ENCODE measurements around the gene FAM107B. TPM values are rescaled to one million over a fixed set of nuclear protein-coding genes. Genes with fewer than 3 reads are reported as not detected.

The FAM107B gene
- total and polyA plus RNA-seq, 10 of the 15 experiments (the other 5 are each of a cell fraction or from before 2014, with no cell fraction given), result 22.9 to 162 (median 86.6) TPM

DNA sequence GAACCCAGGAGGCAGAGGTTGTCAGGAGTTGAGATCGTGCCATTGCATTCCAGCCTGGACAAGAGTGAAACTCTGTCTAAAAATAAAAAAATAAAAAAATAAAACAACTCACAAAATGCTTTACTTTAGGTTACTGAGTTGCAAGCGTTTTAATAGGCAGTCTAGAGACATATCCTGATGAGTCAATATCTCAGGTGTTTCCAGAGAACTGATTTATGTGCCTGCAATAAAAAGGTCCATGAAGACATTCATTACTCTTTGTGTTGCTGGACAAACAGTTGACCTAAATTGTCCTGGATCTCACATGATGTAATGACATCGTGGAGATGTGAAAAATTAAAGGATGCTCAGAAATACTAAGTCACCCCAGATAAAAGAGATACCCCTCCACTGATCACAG lies 31.6 kb upstream of the FAM107B start (continued):
- TF ChIP-seq SREBF1 (IDR thresholded peaks at IDR 0.05; ENCODE audit: low read length), result no peak

DNA sequence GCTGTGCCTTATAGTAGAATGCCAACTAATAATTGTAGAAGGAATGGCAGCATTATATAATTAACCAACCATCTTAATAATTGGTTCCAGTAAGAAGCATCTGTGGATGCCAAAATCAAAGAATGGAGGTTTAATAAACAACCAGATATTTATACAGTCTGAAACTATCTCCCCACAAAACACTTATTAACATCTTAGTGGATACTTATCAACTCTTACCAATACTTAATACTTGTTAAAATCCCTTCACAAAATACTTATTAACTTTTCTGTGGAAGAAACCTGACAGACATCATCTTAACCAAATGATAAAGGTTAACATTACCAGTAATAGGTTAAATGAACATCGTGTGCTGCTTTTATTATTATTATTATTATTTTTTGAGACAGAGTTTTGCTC lies 29.1 kb upstream of the FAM107B start:
- WGBS (ENCODE audit: insufficient coverage, insufficient replicate concordance, low lambda C conversion rate, missing lambda C conversion rate), result 10% methylated on average over 1 of the region's 1 CpG

DNA sequence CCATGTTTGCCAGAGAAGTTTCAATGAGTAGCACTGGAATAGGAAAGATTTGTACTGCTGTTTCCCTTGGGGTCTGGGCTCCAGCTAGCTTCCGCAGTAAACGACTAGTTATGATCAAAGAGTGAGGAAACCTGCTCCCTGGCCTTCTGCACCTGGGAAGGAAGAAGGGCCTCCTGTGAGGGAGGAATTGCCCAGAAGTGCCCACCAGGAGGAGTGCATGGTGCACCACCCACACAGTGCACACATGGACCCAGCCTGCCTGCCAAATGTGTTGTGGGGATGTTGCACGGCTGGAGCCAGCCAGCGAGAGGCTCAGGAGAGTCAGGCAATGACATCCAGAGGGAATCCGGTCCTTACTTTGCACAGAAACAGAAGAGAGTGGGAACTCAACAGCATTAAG lies 27.0 kb upstream of the FAM107B start:
- Histone ChIP-seq H3K9me3 (replicated peaks; ENCODE audit: control insufficient read depth, insufficient read depth, low read length) (no peaks in the 10 kb centered on the region), H3K79me2 (ENCODE audit: control insufficient read depth, insufficient read depth, low read length) (no peaks in the 10 kb centered on the region), H3K27me3 (replicated peaks in 1 of 2; ENCODE audit: control insufficient read depth in 2 of 2, insufficient read depth in 2 of 2, low read length in 1 of 2) (no peaks in the 10 kb centered on the region), H3K9ac (ENCODE audit: control insufficient read depth, insufficient read depth, low read length) (no peak overlapping the region), H3K36me3 (ENCODE audit: control insufficient read depth in 2 of 2, insufficient read depth in 2 of 2, low read length in 1 of 2) (no peaks in the 10 kb centered on the region), H3K4me1 (ENCODE audit: control insufficient read depth, insufficient read depth, low read length) (0 out of 2 replicates have a peak, but pooled peaks cover 5% of the 10 kb centered on the region), H3K4me2 (ENCODE audit: control insufficient read depth, insufficient read depth) (no peak overlapping the region), H3K27ac (ENCODE audit: control insufficient read depth, insufficient read depth) (no peak overlapping the region), H2AFZ (ENCODE audit: control insufficient read depth, low read depth, low read length) (no peak overlapping the region), H3K4me3 (no peak overlapping the region), H4K20me1 (ENCODE audit: control insufficient read depth, insufficient read depth) (no peaks in the 10 kb centered on the region)
- FAIRE-seq, result no peak
- no peak for ATAC-seq
- in situ Hi-C loops (cut with MboI) (no loop called here), intact Hi-C loops (cut with micrococcal nuclease; ENCODE audit: unreplicated experiment) (no loop called here)
- CTCF ChIA-PET, result interaction anchor here (1.0 kb wide), 1 partner anchor 264 kb away, joined by 4 read pairs; no protein-coding TSS in a partner anchor
- POLR2A ChIA-PET, result no interaction called here
- WGBS (ENCODE audit: insufficient coverage, insufficient replicate concordance, low lambda C conversion rate, missing lambda C conversion rate), result 36% methylated on average over 5 of the region's 5 CpGs
- no TSS peak for BruUV-seq (replicated peaks)
- no peak for DNase-seq (ENCODE audit: low read depth, low spot score)
- SMC1A ChIA-PET (ENCODE audit: uncharacterized antibody, unreplicated experiment), result interaction anchor here (0.6 to 1.4 kb wide), 3 partner anchors 11 to 75 kb away, joined by 3 read pairs; no protein-coding TSS in a partner anchor
- RAD21 ChIA-PET (ENCODE audit: unreplicated experiment), result no interaction called here
- TF ChIP-seq, protein P1, sequence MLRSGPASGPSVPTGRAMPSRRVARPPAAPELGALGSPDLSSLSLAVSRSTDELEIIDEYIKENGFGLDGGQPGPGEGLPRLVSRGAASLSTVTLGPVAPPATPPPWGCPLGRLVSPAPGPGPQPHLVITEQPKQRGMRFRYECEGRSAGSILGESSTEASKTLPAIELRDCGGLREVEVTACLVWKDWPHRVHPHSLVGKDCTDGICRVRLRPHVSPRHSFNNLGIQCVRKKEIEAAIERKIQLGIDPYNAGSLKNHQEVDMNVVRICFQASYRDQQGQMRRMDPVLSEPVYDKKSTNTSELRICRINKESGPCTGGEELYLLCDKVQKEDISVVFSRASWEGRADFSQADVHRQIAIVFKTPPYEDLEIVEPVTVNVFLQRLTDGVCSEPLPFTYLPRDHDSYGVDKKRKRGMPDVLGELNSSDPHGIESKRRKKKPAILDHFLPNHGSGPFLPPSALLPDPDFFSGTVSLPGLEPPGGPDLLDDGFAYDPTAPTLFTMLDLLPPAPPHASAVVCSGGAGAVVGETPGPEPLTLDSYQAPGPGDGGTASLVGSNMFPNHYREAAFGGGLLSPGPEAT (IDR thresholded peaks at IDR 0.05; ENCODE audit: low read depth), result no peak
- no peak for TF ChIP-seq NFIC (IDR thresholded peaks at IDR 0.05; ENCODE audit: low read depth, low read length)
- TF ChIP-seq, protein P2, sequence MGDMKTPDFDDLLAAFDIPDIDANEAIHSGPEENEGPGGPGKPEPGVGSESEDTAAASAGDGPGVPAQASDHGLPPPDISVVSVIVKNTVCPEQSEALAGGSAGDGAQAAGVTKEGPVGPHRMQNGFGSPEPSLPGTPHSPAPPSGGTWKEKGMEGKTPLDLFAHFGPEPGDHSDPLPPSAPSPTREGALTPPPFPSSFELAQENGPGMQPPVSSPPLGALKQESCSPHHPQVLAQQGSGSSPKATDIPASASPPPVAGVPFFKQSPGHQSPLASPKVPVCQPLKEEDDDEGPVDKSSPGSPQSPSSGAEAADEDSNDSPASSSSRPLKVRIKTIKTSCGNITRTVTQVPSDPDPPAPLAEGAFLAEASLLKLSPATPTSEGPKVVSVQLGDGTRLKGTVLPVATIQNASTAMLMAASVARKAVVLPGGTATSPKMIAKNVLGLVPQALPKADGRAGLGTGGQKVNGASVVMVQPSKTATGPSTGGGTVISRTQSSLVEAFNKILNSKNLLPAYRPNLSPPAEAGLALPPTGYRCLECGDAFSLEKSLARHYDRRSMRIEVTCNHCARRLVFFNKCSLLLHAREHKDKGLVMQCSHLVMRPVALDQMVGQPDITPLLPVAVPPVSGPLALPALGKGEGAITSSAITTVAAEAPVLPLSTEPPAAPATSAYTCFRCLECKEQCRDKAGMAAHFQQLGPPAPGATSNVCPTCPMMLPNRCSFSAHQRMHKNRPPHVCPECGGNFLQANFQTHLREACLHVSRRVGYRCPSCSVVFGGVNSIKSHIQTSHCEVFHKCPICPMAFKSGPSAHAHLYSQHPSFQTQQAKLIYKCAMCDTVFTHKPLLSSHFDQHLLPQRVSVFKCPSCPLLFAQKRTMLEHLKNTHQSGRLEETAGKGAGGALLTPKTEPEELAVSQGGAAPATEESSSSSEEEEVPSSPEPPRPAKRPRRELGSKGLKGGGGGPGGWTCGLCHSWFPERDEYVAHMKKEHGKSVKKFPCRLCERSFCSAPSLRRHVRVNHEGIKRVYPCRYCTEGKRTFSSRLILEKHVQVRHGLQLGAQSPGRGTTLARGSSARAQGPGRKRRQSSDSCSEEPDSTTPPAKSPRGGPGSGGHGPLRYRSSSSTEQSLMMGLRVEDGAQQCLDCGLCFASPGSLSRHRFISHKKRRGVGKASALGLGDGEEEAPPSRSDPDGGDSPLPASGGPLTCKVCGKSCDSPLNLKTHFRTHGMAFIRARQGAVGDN (IDR thresholded peaks at IDR 0.05), result no peak
- TF ChIP-seq CHD2 (IDR thresholded peaks at IDR 0.05; ENCODE audit: borderline replicate concordance, low read depth, low read length), result no peak
- no peak for TF ChIP-seq RUNX3 (IDR thresholded peaks at IDR 0.05; ENCODE audit: low read length)

More for the DNA sequence above, 29.1 kb upstream of the FAM107B start:
- no peaks in the 10 kb centered on the region for H3K27me3 ChIP-seq (replicated peaks in 1 of 2; ENCODE audit: control insufficient read depth in 2 of 2, insufficient read depth in 2 of 2, low read length in 1 of 2)
- SMC1A ChIA-PET (ENCODE audit: uncharacterized antibody, unreplicated experiment), result no interaction called here
- DNase-seq (ENCODE audit: low read depth, low spot score) (no peak), ATAC-seq (no peak), FAIRE-seq (no peak)
- in situ Hi-C loops (cut with MboI), result no loop called here
- H3K4me1 ChIP-seq (ENCODE audit: control insufficient read depth, insufficient read depth, low read length), result 0 out of 2 replicates have a peak, but pooled peaks cover 5% of the 10 kb centered on the region
- RAD21 ChIA-PET (ENCODE audit: unreplicated experiment), result no interaction called here
- H2AFZ ChIP-seq (ENCODE audit: control insufficient read depth, low read depth, low read length), result no peak overlapping the region
- CTCF ChIA-PET, result no interaction called here
- H3K9ac ChIP-seq (ENCODE audit: control insufficient read depth, insufficient read depth, low read length), result no peak overlapping the region
- no TSS peak for BruUV-seq (replicated peaks)
- intact Hi-C loops (cut with micrococcal nuclease; ENCODE audit: unreplicated experiment), result no loop called here
- POLR2A ChIA-PET, result no interaction called here
- no peaks in the 10 kb centered on the region for H3K79me2 ChIP-seq (ENCODE audit: control insufficient read depth, insufficient read depth, low read length)
- H3K4me2 ChIP-seq (ENCODE audit: control insufficient read depth, insufficient read depth), result no peak overlapping the region
- TF ChIP-seq NFYB (IDR thresholded peaks at IDR 0.05; ENCODE audit: insufficient read depth, low read depth, low read length) (no peak), CREM (IDR thresholded peaks at IDR 0.05; ENCODE audit: low read depth) (no peak), IKZF2 (IDR thresholded peaks at IDR 0.05) (no peak), KAT2A (conservative IDR thresholded peaks at IDR 0.05; ENCODE audit: control insufficient read depth, low read depth, low read length) (no peak), TARDBP (IDR thresholded peaks at IDR 0.05; ENCODE audit: borderline replicate concordance) (no peak)
- no peak overlapping the region for H3K4me3 ChIP-seq
- H3K36me3 ChIP-seq (ENCODE audit: control insufficient read depth in 2 of 2, insufficient read depth in 2 of 2, low read length in 1 of 2), result no peaks in the 10 kb centered on the region
- no peak overlapping the region for H3K27ac ChIP-seq (ENCODE audit: control insufficient read depth, insufficient read depth)
- no peaks in the 10 kb centered on the region for H4K20me1 ChIP-seq (ENCODE audit: control insufficient read depth, insufficient read depth)
- no peaks in the 10 kb centered on the region for H3K9me3 ChIP-seq (replicated peaks; ENCODE audit: control insufficient read depth, insufficient read depth, low read length)

Data from GM12878 (cell line).